Astrocyte (in vitro differentiated cells and primary cell): ENCODE measurements around the gene MED12L. TPM values are rescaled to one million over a fixed set of nuclear protein-coding genes. Genes with fewer than 3 reads are reported as not detected.

Experiments used
- DNase-seq: peaks from one replicate; pipeline ENCODE4 v3.0.0-alpha.2; 2010; ENCODE audit warnings: low read depth
- FAIRE-seq: peaks from 2 replicates; lab custom pipeline; 2011; peaks lifted over from hg19 to GRCh38; lab: Jason Lieb, UNC
- H2AFZ ChIP-seq: 2 replicates; pipeline ENCODE4 v1.6.0; 2012; ENCODE audit warnings: low read depth, low read length, inconsistent platforms
- H3K27ac ChIP-seq: 2 replicates; pipeline ENCODE4 v1.5.1; 2011; ENCODE audit warnings: low read depth, low read length, inconsistent platforms
- H3K27me3 ChIP-seq: 2 replicates; pipeline ENCODE4 v1.6.0; 2011; ENCODE audit warnings: low read length, inconsistent platforms; ENCODE audit not compliant: insufficient read depth
- H3K36me3 ChIP-seq: 2 replicates; pipeline ENCODE4 v1.5.1; 2011; ENCODE audit warnings: low read length, inconsistent platforms; ENCODE audit not compliant: insufficient read depth
- H3K4me1 ChIP-seq: 2 replicates; pipeline ENCODE4 v1.5.1; 2011; ENCODE audit warnings: low read length, inconsistent platforms; ENCODE audit not compliant: insufficient read depth
- H3K4me2 ChIP-seq: 2 replicates; pipeline ENCODE4 v1.6.0; 2012; ENCODE audit warnings: low read length, inconsistent platforms
- H3K4me3 ChIP-seq: 2 replicates; pipeline ENCODE4 v1.5.1; 2011; ENCODE audit warnings: low read depth, mild to moderate bottlenecking, low read length, inconsistent platforms; ENCODE audit not compliant: insufficient read depth
- H3K79me2 ChIP-seq: 2 replicates; pipeline ENCODE4 v1.6.0; 2012; ENCODE audit warnings: mild to moderate bottlenecking, low read length, inconsistent platforms; ENCODE audit not compliant: insufficient read depth
- H3K9ac ChIP-seq: 2 replicates; pipeline ENCODE4 v1.6.0; 2012; ENCODE audit warnings: mild to moderate bottlenecking, low read length, inconsistent platforms
- H3K9me3 ChIP-seq: 2 replicates; pipeline ENCODE4 v1.5.1; 2012; ENCODE audit warnings: low read depth, mild to moderate bottlenecking, low read length, inconsistent platforms; ENCODE audit not compliant: insufficient read depth
- H4K20me1 ChIP-seq: 2 replicates; pipeline ENCODE4 v1.6.0; 2012; ENCODE audit warnings: low read length, inconsistent platforms; ENCODE audit not compliant: insufficient read depth
- H3K27ac Mint-ChIP-seq: one replicate; pipeline ENCODE4 v1.8.0; 2021; ENCODE audit warnings: mild to moderate bottlenecking, mixed read lengths; ENCODE audit not compliant: unreplicated experiment
- H3K27me3 Mint-ChIP-seq: one replicate; pipeline ENCODE4 v1.8.0; 2021; ENCODE audit warnings: low read depth, mixed read lengths; ENCODE audit not compliant: unreplicated experiment
- H3K36me3 Mint-ChIP-seq: one replicate; pipeline ENCODE4 v1.8.0; 2021; ENCODE audit warnings: low read depth, mixed read lengths; ENCODE audit not compliant: unreplicated experiment
- H3K4me1 Mint-ChIP-seq: one replicate; pipeline ENCODE4 v1.8.0; 2021; ENCODE audit warnings: low read depth, mixed read lengths; ENCODE audit not compliant: unreplicated experiment
- H3K4me3 Mint-ChIP-seq: one replicate; pipeline ENCODE4 v1.8.0; 2021; ENCODE audit warnings: mild to moderate bottlenecking, moderate library complexity, mixed read lengths; ENCODE audit not compliant: unreplicated experiment
- H3K9me3 Mint-ChIP-seq: one replicate; pipeline ENCODE4 v1.8.0; 2021; ENCODE audit warnings: mild to moderate bottlenecking, mixed read lengths; ENCODE audit not compliant: unreplicated experiment
- CTCF ChIP-seq: IDR thresholded peaks from 2 replicates; pipeline ENCODE4 v1.5.1; 2011; ENCODE audit warnings: low read depth, mild to moderate bottlenecking, inconsistent platforms, low read length, moderate library complexity; ENCODE audit not compliant: insufficient read depth
- EZH2 ChIP-seq: IDR thresholded peaks from 2 replicates; pipeline ENCODE4 v1.6.1; 2012; ENCODE audit warnings: mild to moderate bottlenecking, low read length, inconsistent platforms; ENCODE audit not compliant: insufficient read depth
- total RNA-seq: library from RNA; stranded (reverse); gene quantifications from 2 replicates; pipeline ENCODE4 v1.2.1, GENCODE V29; 2021

Gene MED12L
- total RNA-seq, 1 donor from 2014 or later, result 8.2 TPM

GRCh38 chr3:151330379-151330778 is 244.9 kb downstream of the MED12L start:
- H3K9ac ChIP-seq, result no peak overlapping the region
- no peaks in the 10 kb centered on the region for H3K79me2 ChIP-seq
- Mint-ChIP-seq H3K9me3 (no peaks in the 10 kb centered on the region), H3K36me3 (no peaks in the 10 kb centered on the region), H3K27me3 (no peaks in the 10 kb centered on the region), H3K4me1 (no peaks in the 10 kb centered on the region), H3K27ac (no peak overlapping the region), H3K4me3 (no peak overlapping the region)
- TF ChIP-seq EZH2, result no peak
- no peak for TF ChIP-seq CTCF
- H3K36me3 ChIP-seq, result no peaks in the 10 kb centered on the region
- H4K20me1 ChIP-seq, result no peaks in the 10 kb centered on the region
- no peaks in the 10 kb centered on the region for H3K9me3 ChIP-seq
- FAIRE-seq, result no peak
- no peak overlapping the region for H3K4me3 ChIP-seq
- H3K27ac ChIP-seq, result no peak overlapping the region
- H2AFZ ChIP-seq, result no peak overlapping the region
- no peaks in the 10 kb centered on the region for H3K4me1 ChIP-seq
- H3K4me2 ChIP-seq, result no peak overlapping the region
- H3K27me3 ChIP-seq, result no peaks in the 10 kb centered on the region
- DNase-seq, result no peak

- no peak overlapping the region for H3K9ac ChIP-seq
- FAIRE-seq (no peak), DNase-seq (no peak)
- no peak overlapping the region for H3K4me2 ChIP-seq
- H3K9me3 ChIP-seq, result no peaks in the 10 kb centered on the region
- no peak overlapping the region for H3K4me3 ChIP-seq
- no peaks in the 10 kb centered on the region for H3K4me1 ChIP-seq
- H3K4me1 Mint-ChIP-seq, result no peaks in the 10 kb centered on the region
- H2AFZ ChIP-seq, result no peak overlapping the region
- no peaks in the 10 kb centered on the region for H3K9me3 Mint-ChIP-seq
- H3K36me3 Mint-ChIP-seq, result no peaks in the 10 kb centered on the region
- H3K79me2 ChIP-seq, result no peaks in the 10 kb centered on the region
- TF ChIP-seq EZH2, result no peak
- no peak for TF ChIP-seq CTCF
- no peaks in the 10 kb centered on the region for H3K27me3 Mint-ChIP-seq
- no peak overlapping the region for H3K27ac Mint-ChIP-seq
- H3K27ac ChIP-seq, result no peak overlapping the region
- no peaks in the 10 kb centered on the region for H3K36me3 ChIP-seq
- H3K27me3 ChIP-seq, result no peaks in the 10 kb centered on the region
- no peaks in the 10 kb centered on the region for H4K20me1 ChIP-seq
- H3K4me3 Mint-ChIP-seq, result no peak overlapping the region
Measured at GRCh38 chr3:151330899-151331298, 245.4 kb downstream of the MED12L start.

GRCh38 chr3:151331696-151332095 is 246.2 kb downstream of the MED12L start:
- Histone ChIP-seq H3K4me1 (no peaks in the 10 kb centered on the region), H3K4me2 (no peak overlapping the region), H3K79me2 (no peaks in the 10 kb centered on the region), H3K9ac (no peak overlapping the region), H3K4me3 (no peak overlapping the region), H3K9me3 (no peaks in the 10 kb centered on the region), H3K36me3 (no peaks in the 10 kb centered on the region), H3K27ac (no peak overlapping the region), H3K27me3 (no peaks in the 10 kb centered on the region), H4K20me1 (no peaks in the 10 kb centered on the region), H2AFZ (no peak overlapping the region)
- TF ChIP-seq CTCF (no peak), EZH2 (no peak)
- H3K27ac Mint-ChIP-seq, result no peak overlapping the region
- H3K36me3 Mint-ChIP-seq, result no peaks in the 10 kb centered on the region
- FAIRE-seq (no peak), DNase-seq (no peak)
- no peaks in the 10 kb centered on the region for H3K4me1 Mint-ChIP-seq
- H3K9me3 Mint-ChIP-seq, result no peaks in the 10 kb centered on the region
- no peaks in the 10 kb centered on the region for H3K27me3 Mint-ChIP-seq
- no peak overlapping the region for H3K4me3 Mint-ChIP-seq
